ENCODE data around the gene PRXL2C.

The PRXL2C gene

GRCh38 chr9:96612105-96612965, 42.8 kb downstream of the PRXL2C start:
- in situ Hi-C loops (cut with HindIII; ENCODE audit: low sequenced_read_pairs) = no loop called here
- no peak for TF ChIP-seq CTCF (IDR thresholded peaks at IDR 0.05; ENCODE audit: low read depth, low read length)
- H3K4me3 ChIP-seq (ENCODE audit: low read depth, low read length) = peak overlapping the region; percentile 8
- peak; percentile 87 for DNase-seq (ENCODE audit: low read depth, low spot score)

- H3K4me3 ChIP-seq (ENCODE audit: low read depth, low read length) = no peak overlapping the region
- no peak for DNase-seq (ENCODE audit: low read depth, low spot score)
- in situ Hi-C loops (cut with HindIII; ENCODE audit: low sequenced_read_pairs) = no loop called here
- TF ChIP-seq CTCF (IDR thresholded peaks at IDR 0.05; ENCODE audit: low read depth, low read length) = no peak
These were observed 43.8 kb downstream of the PRXL2C start for GRCh38 chr9:96611302-96611701.

- H3K4me3 ChIP-seq (ENCODE audit: low read depth, low read length) = no peak overlapping the region
- in situ Hi-C loops (cut with HindIII; ENCODE audit: low sequenced_read_pairs) = no loop called here
- DNase-seq (ENCODE audit: low read depth, low spot score) = no peak
- TF ChIP-seq CTCF (IDR thresholded peaks at IDR 0.05; ENCODE audit: low read depth, low read length) = no peak
These were observed 45.4 kb downstream of the PRXL2C start for GRCh38 chr9:96609732-96610131.

GRCh38 chr9:96607971-96608370, 47.1 kb downstream of the PRXL2C start:
- DNase-seq (ENCODE audit: low read depth, low spot score) = no peak
- no peak overlapping the region for H3K4me3 ChIP-seq (ENCODE audit: low read depth, low read length)
- in situ Hi-C loops (cut with HindIII; ENCODE audit: low sequenced_read_pairs) = no loop called here
- no peak for TF ChIP-seq CTCF (IDR thresholded peaks at IDR 0.05; ENCODE audit: low read depth, low read length)

GRCh38 chr9:96605328-96605727, 49.8 kb downstream of the PRXL2C start:
- no peak for DNase-seq (ENCODE audit: low read depth, low spot score)
- in situ Hi-C loops (cut with HindIII; ENCODE audit: low sequenced_read_pairs) = no loop called here
- TF ChIP-seq CTCF (IDR thresholded peaks at IDR 0.05; ENCODE audit: low read depth, low read length) = no peak
- no peak overlapping the region for H3K4me3 ChIP-seq (ENCODE audit: low read depth, low read length)

GRCh38 chr9:96604004-96604319, 51.2 kb downstream of the PRXL2C start:
- in situ Hi-C loops (cut with HindIII; ENCODE audit: low sequenced_read_pairs) = no loop called here
- DNase-seq (ENCODE audit: low read depth, low spot score) = no peak
- no peak overlapping the region for H3K4me3 ChIP-seq (ENCODE audit: low read depth, low read length)
- TF ChIP-seq CTCF (IDR thresholded peaks at IDR 0.05; ENCODE audit: low read depth, low read length) = no peak
